GM23338 (cell line): ENCODE results near the gene HS6ST3.
"Not testable (repeated sequence)": the region's sequence is repeated elsewhere in the genome, so short reads cannot be mapped to it uniquely, and the experiment has no call there.

ENCODE experiments used
- CTCF ChIP-seq, 2 experiments: fragments of 200-600 bp in 1 of 2; sonication (generic) in 1 of 2; conservative IDR thresholded peaks; 2 replicates each; pipeline versions ENCODE4 v1.5.1 to v1.6.1; 2016 to 2017; ENCODE audit warnings: antibody characterized with exemption in 2 of 2, low read depth in 2 of 2, mild to moderate bottlenecking in 2 of 2, moderate library complexity in 1 of 2
- JUNB ChIP-seq: IDR thresholded peaks from one replicate; pipeline ENCODE4 v1.6.1; 2016; ENCODE audit warnings: antibody characterized with exemption; ENCODE audit not compliant: unreplicated experiment

- not testable (repeated sequence) for TF ChIP-seq JUNB; CTCF (conservative IDR thresholded peaks at IDR 0.05; ENCODE audit: low read depth in 2 of 2)
These were observed 43.3 kb upstream of the HS6ST3 start for GRCh38 chr13:96046449-96047126.
